Measurements from ENCODE around the gene TESPA1. TPM values are rescaled to one million over a fixed set of nuclear protein-coding genes. Genes with fewer than 3 reads are reported as not detected.
A peak's percentile ranks its signal among the peaks of the same experiment; 100 is the strongest.
"Not testable (repeated sequence)": the region's sequence is repeated elsewhere in the genome, so short reads cannot be mapped to it uniquely, and the experiment has no call there.

TESPA1 gene
- total RNA-seq, 2 donors from 2014 or later = 121 to 160 TPM

- H3K36me3 Mint-ChIP-seq (ENCODE audit: low read depth) = peaks cover 16% of the 10 kb centered on the region
- H3K27ac Mint-ChIP-seq = no peak overlapping the region
- no peaks in the 10 kb centered on the region for H3K27me3 Mint-ChIP-seq
- H3K4me1 Mint-ChIP-seq = peaks cover 32% of the 10 kb centered on the region
- DNase-seq = no peak
- no peak for ATAC-seq
- no peaks in the 10 kb centered on the region for H3K9me3 ChIP-seq (ENCODE audit: control insufficient read depth, low read length, poor library complexity, severe bottlenecking)
- H3K4me3 Mint-ChIP-seq = no peak overlapping the region
Observed at GRCh38 chr12:54950071-54950727, 34.4 kb downstream of the TESPA1 start.

GRCh38 chr12:54949073-54949711 is 35.4 kb downstream of the TESPA1 start:
- Mint-ChIP-seq H3K4me3 (no peak overlapping the region), H3K27ac (no peak overlapping the region), H3K27me3 (no peaks in the 10 kb centered on the region), H3K36me3 (ENCODE audit: low read depth) (peaks cover 14% of the 10 kb centered on the region), H3K4me1 (peaks cover 25% of the 10 kb centered on the region)
- H3K9me3 ChIP-seq (ENCODE audit: control insufficient read depth, low read length, poor library complexity, severe bottlenecking) = no peaks in the 10 kb centered on the region
- DNase-seq (no peak), ATAC-seq (no peak)

- ATAC-seq (no peak), DNase-seq (no peak)
- Mint-ChIP-seq H3K27ac (peak overlapping the region; percentile 85), H3K4me3 (no peak overlapping the region), H3K4me1 (peaks cover 24% of the 10 kb centered on the region), H3K36me3 (ENCODE audit: low read depth) (peaks cover 12% of the 10 kb centered on the region), H3K27me3 (no peaks in the 10 kb centered on the region)
- no peaks in the 10 kb centered on the region for H3K9me3 ChIP-seq (ENCODE audit: control insufficient read depth, low read length, poor library complexity, severe bottlenecking)
Observed at GRCh38 chr12:54948171-54948570, 36.4 kb downstream of the TESPA1 start.

GRCh38 chr12:54945082-54945481 is 39.5 kb downstream of the TESPA1 start:
- ATAC-seq (no peak), DNase-seq (no peak)
- H3K4me3 Mint-ChIP-seq = no peak overlapping the region
- no peaks in the 10 kb centered on the region for H3K27me3 Mint-ChIP-seq
- peaks cover 4% of the 10 kb centered on the region for H3K36me3 Mint-ChIP-seq (ENCODE audit: low read depth)
- no peaks in the 10 kb centered on the region for H3K9me3 ChIP-seq (ENCODE audit: control insufficient read depth, low read length, poor library complexity, severe bottlenecking)
- H3K4me1 Mint-ChIP-seq = peaks cover 12% of the 10 kb centered on the region
- no peak overlapping the region for H3K27ac Mint-ChIP-seq

- not testable (repeated sequence) for ATAC-seq; H3K27ac Mint-ChIP-seq; H3K4me3 Mint-ChIP-seq; DNase-seq; H3K27me3 Mint-ChIP-seq; H3K36me3 Mint-ChIP-seq (ENCODE audit: low read depth); H3K9me3 ChIP-seq (ENCODE audit: control insufficient read depth, low read length, poor library complexity, severe bottlenecking)
- H3K4me1 Mint-ChIP-seq = peaks cover 10% of the 10 kb centered on the region
Observed at GRCh38 chr12:54943292-54943691, 41.3 kb downstream of the TESPA1 start.

GRCh38 chr12:54941659-54942058 is 42.9 kb downstream of the TESPA1 start:
- H3K27me3 Mint-ChIP-seq = no peaks in the 10 kb centered on the region
- H3K9me3 ChIP-seq (ENCODE audit: control insufficient read depth, low read length, poor library complexity, severe bottlenecking) = no peaks in the 10 kb centered on the region
- DNase-seq = no peak
- no peak overlapping the region for H3K4me3 Mint-ChIP-seq
- ATAC-seq = no peak
- H3K27ac Mint-ChIP-seq = no peak overlapping the region
- peaks cover 3% of the 10 kb centered on the region for H3K4me1 Mint-ChIP-seq
- no peaks in the 10 kb centered on the region for H3K36me3 Mint-ChIP-seq (ENCODE audit: low read depth)

GRCh38 chr12:54940727-54941315 is 43.7 kb downstream of the TESPA1 start:
- Mint-ChIP-seq H3K4me1 (peaks cover 8% of the 10 kb centered on the region), H3K27me3 (no peaks in the 10 kb centered on the region), H3K4me3 (no peak overlapping the region), H3K27ac (no peak overlapping the region), H3K36me3 (ENCODE audit: low read depth) (no peaks in the 10 kb centered on the region)
- DNase-seq (no peak), ATAC-seq (no peak)
- H3K9me3 ChIP-seq (ENCODE audit: control insufficient read depth, low read length, poor library complexity, severe bottlenecking) = no peaks in the 10 kb centered on the region

GRCh38 chr12:54937929-54938328 is 46.6 kb downstream of the TESPA1 start:
- H3K27me3 Mint-ChIP-seq = no peaks in the 10 kb centered on the region
- DNase-seq (no peak), ATAC-seq (no peak)
- no peaks in the 10 kb centered on the region for H3K9me3 ChIP-seq (ENCODE audit: control insufficient read depth, low read length, poor library complexity, severe bottlenecking)
- no peaks in the 10 kb centered on the region for H3K36me3 Mint-ChIP-seq (ENCODE audit: low read depth)
- no peak overlapping the region for H3K27ac Mint-ChIP-seq
- H3K4me3 Mint-ChIP-seq = no peak overlapping the region
- H3K4me1 Mint-ChIP-seq = peaks cover 26% of the 10 kb centered on the region

GRCh38 chr12:54937376-54937775 is 47.2 kb downstream of the TESPA1 start:
- no peaks in the 10 kb centered on the region for H3K27me3 Mint-ChIP-seq
- no peak overlapping the region for H3K27ac Mint-ChIP-seq
- H3K4me1 Mint-ChIP-seq = peaks cover 28% of the 10 kb centered on the region
- no peaks in the 10 kb centered on the region for H3K9me3 ChIP-seq (ENCODE audit: control insufficient read depth, low read length, poor library complexity, severe bottlenecking)
- H3K4me3 Mint-ChIP-seq = no peak overlapping the region
- ATAC-seq = no peak
- no peaks in the 10 kb centered on the region for H3K36me3 Mint-ChIP-seq (ENCODE audit: low read depth)
- no peak for DNase-seq

- peaks cover 34% of the 10 kb centered on the region for H3K4me1 Mint-ChIP-seq
- peak overlapping the region; percentile 78 for H3K27ac Mint-ChIP-seq
- ATAC-seq = no peak
- H3K9me3 ChIP-seq (ENCODE audit: control insufficient read depth, low read length, poor library complexity, severe bottlenecking) = no peaks in the 10 kb centered on the region
- H3K4me3 Mint-ChIP-seq = no peak overlapping the region
- peaks cover 4% of the 10 kb centered on the region for H3K36me3 Mint-ChIP-seq (ENCODE audit: low read depth)
- DNase-seq = no peak
- no peaks in the 10 kb centered on the region for H3K27me3 Mint-ChIP-seq
Observed at GRCh38 chr12:54936736-54937135, 47.8 kb downstream of the TESPA1 start.

GRCh38 chr12:54935235-54935951 is 49.2 kb downstream of the TESPA1 start:
- peak overlapping the region; percentile 28 for H3K4me3 Mint-ChIP-seq
- H3K27me3 Mint-ChIP-seq = no peaks in the 10 kb centered on the region
- H3K4me1 Mint-ChIP-seq = peaks cover 35% of the 10 kb centered on the region
- no peak for DNase-seq
- peaks cover under 1% of the 10 kb centered on the region for H3K9me3 ChIP-seq (ENCODE audit: control insufficient read depth, low read length, poor library complexity, severe bottlenecking)
- ATAC-seq = peak; percentile 87
- H3K36me3 Mint-ChIP-seq (ENCODE audit: low read depth) = peaks cover 7% of the 10 kb centered on the region
- H3K27ac Mint-ChIP-seq = peak overlapping the region; percentile 78

GRCh38 chr12:54934419-54934818 is 50.1 kb downstream of the TESPA1 start:
- DNase-seq (no peak), ATAC-seq (no peak)
- Mint-ChIP-seq H3K4me1 (peaks cover 35% of the 10 kb centered on the region), H3K36me3 (ENCODE audit: low read depth) (peaks cover 11% of the 10 kb centered on the region), H3K27me3 (no peaks in the 10 kb centered on the region), H3K27ac (no peak overlapping the region), H3K4me3 (no peak overlapping the region)
- peaks cover 5% of the 10 kb centered on the region for H3K9me3 ChIP-seq (ENCODE audit: control insufficient read depth, low read length, poor library complexity, severe bottlenecking)

- Mint-ChIP-seq H3K4me3 (no peak overlapping the region), H3K36me3 (ENCODE audit: low read depth) (peaks cover 11% of the 10 kb centered on the region), H3K27ac (peak overlapping the region; percentile 19), H3K27me3 (no peaks in the 10 kb centered on the region), H3K4me1 (peaks cover 35% of the 10 kb centered on the region)
- peaks cover 5% of the 10 kb centered on the region for H3K9me3 ChIP-seq (ENCODE audit: control insufficient read depth, low read length, poor library complexity, severe bottlenecking)
- ATAC-seq (peak; percentile 32), DNase-seq (no peak)
Observed at GRCh38 chr12:54933376-54933775, 51.2 kb downstream of the TESPA1 start.

Data from T-helper 17 cell (primary cell).